Stimulated activated CD8-positive, alpha-beta memory T cell treated with anti-CD3 and anti-CD28 coated beads, Interleukin-2, amount 100 ng/mL, for 1 hour (primary cell): ENCODE measurements around the gene ZNF532.

ENCODE experiments used
- DNase-seq, 2 donors: peaks; one replicate each; pipeline ENCODE4 v3.0.0-alpha.2; 2020; ENCODE audit warnings: low read depth in 2 of 2

The ZNF532 gene

DNA sequence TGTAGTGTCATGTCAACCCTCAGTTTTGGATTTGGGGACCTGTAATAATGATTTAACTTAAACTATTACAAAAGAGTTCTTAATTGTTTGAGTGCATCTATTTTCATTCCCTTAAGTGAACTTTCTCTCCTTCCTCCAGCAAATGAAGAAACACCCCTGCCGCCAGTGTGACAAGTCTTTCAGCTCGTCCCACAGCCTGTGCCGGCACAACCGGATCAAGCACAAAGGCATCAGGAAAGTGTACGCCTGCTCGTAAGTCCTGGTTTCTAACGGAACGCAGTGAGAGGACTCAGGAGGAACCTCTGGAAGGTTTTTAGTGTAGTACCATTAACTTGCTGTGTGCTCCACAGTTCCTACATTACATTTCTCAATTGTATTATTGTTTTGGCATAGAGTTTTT is 114.2 kb downstream of the ZNF532 start:
- DNase-seq = no peak

DNA sequence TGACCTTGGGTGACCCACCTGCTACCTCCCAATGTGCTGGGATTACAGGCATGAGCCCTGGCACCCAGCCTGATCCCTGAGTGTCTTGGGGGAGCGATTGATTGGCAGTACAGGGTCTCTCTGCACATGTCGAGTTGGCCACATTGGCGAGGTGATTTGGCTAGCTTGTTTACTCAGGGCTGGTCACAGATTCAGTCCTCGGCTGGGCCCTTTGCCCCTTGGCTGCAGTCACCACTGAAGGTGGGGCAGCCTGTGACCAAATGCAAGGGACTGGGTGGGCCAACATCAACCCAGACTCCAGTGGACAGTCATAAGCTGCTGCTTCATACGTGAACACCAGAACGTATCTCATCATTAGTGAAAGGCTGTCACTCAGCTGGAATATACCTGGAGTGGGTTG is 114.9 kb downstream of the ZNF532 start:
- DNase-seq = no peak

DNA sequence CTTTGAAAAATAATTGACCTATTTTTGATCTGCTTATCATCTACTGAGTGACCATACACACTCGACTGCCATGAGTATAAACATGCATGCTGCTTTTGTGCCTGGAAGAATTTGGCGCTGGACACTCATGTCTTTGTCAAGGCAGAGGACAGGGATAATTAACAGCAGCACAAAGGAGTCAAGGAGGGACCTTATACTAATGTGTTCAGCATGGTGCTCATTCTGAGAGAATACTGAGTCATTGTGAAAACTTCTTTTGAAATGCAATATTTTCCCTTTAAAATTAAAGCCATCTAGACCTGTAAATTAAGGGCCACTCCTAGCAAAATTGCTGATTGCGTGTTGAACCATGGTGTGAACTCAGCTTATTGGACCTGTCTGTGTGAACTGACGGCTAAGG is 116.3 kb downstream of the ZNF532 start:
- no peak for DNase-seq

DNA sequence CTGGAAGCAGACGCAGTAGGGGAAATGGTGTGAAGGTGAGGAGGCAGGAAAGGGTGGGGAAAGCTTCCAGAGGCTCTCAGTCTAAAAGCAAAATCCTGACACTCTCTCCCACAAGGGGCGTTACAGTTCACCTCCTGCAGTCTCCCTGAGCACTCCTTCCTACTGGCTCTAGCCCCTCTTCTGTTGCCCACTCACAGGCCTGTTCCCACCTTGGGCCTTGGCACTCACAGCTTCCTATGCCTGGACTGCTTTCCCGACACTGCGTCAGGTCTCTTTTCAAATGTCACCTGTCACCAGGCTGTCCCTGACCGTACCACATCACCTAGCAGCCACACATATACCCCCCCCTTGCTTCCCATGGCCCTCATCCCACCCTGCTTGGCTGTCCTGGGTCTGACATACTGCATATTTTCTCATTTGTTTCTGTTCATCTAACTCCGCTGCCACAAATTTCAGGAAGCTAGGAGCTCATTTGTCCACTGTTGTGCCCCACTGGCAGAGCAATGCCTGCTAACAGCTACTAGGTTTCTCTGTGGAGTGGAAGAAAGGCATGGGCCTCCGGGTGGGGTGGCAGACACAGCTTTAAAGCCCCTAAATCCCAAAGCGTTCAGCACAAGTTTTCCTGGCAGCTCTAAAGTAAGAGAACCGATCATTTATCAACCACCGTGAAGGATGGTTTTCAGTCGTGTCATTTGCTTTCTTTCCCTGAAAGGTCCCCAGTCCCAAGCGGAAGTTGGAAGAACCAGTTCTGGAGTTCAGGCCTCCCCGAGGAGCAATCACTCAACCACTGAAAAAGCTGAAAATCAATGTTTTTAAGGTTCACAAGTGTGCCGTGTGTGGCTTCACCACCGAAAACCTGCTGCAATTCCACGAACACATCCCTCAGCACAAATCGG is 118.8 kb downstream of the ZNF532 start:
- DNase-seq = no peak

- no peak for DNase-seq
These were observed 123.9 kb downstream of the ZNF532 start for GRCh38 chr18:58988600-58988999.

GRCh38 chr18:58989184-58989759 is 124.6 kb downstream of the ZNF532 start:
- no peak for DNase-seq

DNA sequence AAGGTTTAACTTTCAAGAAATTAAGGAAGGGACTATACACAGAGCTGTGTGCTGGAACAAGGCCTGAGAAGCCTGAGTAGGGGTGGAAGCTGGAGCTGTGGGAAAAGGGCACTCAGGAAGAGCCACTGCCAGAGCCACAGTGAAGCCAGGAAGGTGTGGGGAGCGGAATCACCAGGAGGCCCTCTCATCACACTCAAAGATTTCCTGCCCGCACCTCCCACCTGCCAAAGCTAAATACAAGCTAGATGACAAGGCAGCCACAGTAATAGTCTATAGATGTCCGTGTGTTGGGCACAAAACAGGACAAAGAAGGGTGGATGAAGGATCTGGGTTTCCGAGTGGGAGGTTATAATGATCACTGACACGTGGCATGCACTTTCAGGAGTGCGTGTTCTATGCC is 126.0 kb downstream of the ZNF532 start:
- DNase-seq = no peak

DNA sequence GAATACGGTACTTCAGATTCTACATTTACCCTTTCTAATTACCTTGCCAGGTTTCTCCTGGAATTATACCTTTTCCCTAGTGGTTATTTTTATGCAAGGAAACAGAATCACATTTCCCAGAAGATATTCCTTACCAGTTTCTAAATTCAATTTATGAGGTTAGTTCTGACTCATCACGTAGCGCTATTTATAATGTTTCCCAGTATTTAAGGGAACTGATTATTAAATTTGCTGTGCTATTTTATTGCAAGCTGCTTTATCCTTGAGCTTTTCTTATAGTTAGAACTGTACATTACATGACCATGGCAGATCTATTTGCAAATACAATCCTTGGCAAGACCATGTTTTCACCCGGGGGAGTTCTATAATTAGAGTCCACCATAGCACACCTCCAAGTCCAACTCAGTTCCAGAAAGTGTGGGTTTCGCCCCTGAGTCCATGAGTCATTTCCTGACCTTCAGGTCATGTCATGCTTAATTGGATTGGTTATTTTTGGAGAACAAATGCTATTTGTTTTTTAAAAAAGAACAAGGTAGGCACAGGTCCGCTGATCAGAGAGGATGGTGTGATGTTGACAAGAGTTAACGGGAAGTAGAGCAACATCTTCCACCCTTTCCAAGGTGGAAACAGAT is 126.6 kb downstream of the ZNF532 start:
- no peak for DNase-seq

- no peak for DNase-seq
These were observed 127.9 kb downstream of the ZNF532 start for GRCh38 chr18:58992301-58993231.

- DNase-seq = no peak
These were observed 128.6 kb downstream of the ZNF532 start for GRCh38 chr18:58993260-58993659.

DNA sequence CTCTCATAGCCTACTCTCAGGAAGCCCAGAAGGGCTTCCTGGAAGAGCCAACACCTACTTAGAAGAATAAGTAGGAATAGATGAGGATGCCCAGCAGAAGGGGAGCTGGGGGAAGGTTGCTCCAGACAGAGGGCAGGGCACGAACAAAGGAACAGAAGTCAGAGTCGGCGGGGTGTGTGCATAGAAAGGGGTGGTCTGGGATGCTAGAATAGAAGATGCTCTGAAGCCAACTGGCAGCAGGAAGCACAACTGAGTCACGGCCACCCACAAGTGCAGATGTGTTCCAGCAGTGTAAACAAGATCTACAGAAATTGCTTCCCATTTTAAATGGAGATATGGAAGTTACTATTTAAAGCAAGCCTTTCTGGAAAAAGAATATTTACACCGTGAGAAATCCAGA is 131.0 kb downstream of the ZNF532 start:
- no peak for DNase-seq

GRCh38 chr18:58996131-58996641 is 131.5 kb downstream of the ZNF532 start:
- no peak for DNase-seq

DNA sequence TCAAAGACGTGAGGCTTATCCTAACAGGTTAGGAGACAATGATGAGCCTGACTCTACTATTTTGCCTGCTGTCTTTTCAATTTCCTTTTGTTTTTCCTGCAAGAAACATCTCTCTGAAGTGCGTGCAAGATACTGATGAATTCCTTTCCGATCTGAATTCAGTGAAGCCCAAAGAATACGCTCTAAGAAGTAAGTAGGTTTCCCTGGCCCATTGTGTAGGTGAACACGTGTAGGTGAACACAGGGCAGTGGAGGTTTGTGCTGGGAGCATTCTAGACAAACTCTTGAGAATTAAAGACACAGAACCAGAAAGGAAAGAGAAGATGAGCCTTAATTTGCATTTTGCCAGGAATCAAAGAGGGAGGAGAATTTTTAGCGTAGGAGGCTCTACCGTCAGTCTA is 132.0 kb downstream of the ZNF532 start:
- DNase-seq = no peak

- no peak for DNase-seq
These were observed 133.2 kb downstream of the ZNF532 start for GRCh38 chr18:58997811-58998337.

GRCh38 chr18:58998401-58999203 is 133.9 kb downstream of the ZNF532 start:
- no peak for DNase-seq

- DNase-seq = no peak
These were observed 136.5 kb downstream of the ZNF532 start for GRCh38 chr18:59001166-59001565.

- no peak for DNase-seq
These were observed 137.0 kb downstream of the ZNF532 start for GRCh38 chr18:59001721-59002120.

- DNase-seq = no peak
These were observed 138.4 kb downstream of the ZNF532 start for GRCh38 chr18:59002974-59003594.

DNA sequence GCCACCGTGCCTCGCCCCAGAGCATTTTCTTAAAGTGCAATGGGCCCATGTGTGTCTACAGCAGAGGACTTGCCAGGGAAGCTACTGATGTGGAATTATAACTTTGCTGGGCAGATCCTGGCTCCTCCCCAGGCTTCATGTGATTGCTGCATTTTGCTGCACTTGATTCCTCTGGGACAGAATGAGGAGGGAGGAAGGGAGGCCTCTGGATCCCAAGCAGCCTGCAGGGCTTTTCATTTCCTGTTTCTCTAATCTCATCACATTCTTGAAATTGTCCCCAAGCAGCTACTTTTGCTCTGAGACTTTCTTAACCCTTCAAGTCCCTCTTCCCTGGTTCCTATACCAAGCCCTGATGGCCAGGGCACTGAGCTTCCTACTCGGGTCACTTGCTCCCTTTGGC is 140.6 kb downstream of the ZNF532 start:
- DNase-seq = no peak

- DNase-seq = no peak
These were observed 141.9 kb downstream of the ZNF532 start for GRCh38 chr18:59006461-59007067.
